GM12878 (cell line): Measurements from ENCODE around the gene SCP2.

Experiments used
- CTCF ChIP-seq, 3 experiments: IDR thresholded peaks in 2 of 3; conservative IDR thresholded peaks in 1 of 3; 2 replicates each; pipeline ENCODE4 v1.5.1; 2011; ENCODE audit warnings: low read depth in 3 of 3, low read length in 3 of 3, mild to moderate bottlenecking in 3 of 3, control low read depth in 2 of 3, moderate library complexity in 2 of 3, inconsistent platforms in 1 of 3, mixed read lengths in 1 of 3; ENCODE audit not compliant: control insufficient read depth in 2 of 3, insufficient read depth in 1 of 3; ENCODE audit errors: extremely low read depth in 1 of 3
- GABPA ChIP-seq: IDR thresholded peaks from 2 replicates; pipeline ENCODE4 v1.6.1; 2014; ENCODE audit warnings: antibody characterized with exemption, low read depth, mild to moderate bottlenecking, inconsistent platforms
- SIN3A ChIP-seq: IDR thresholded peaks from 2 replicates; pipeline ENCODE4 v1.6.1; 2012; ENCODE audit warnings: low read depth, low read length, improper control_type of control experiment
- TAF1 ChIP-seq: IDR thresholded peaks from 2 replicates; pipeline ENCODE4 v1.6.1; 2011; ENCODE audit warnings: mild to moderate bottlenecking, low read depth, low read length, borderline replicate concordance

GRCh38 chr1:53024117-53024516 lies 97.0 kb downstream of the SCP2 start:
- TF ChIP-seq SIN3A, result no peak
- no peak for TF ChIP-seq TAF1
- TF ChIP-seq GABPA, result no peak
- TF ChIP-seq CTCF (IDR thresholded peaks at IDR 0.05 in 2 of 3, conservative IDR thresholded peaks at IDR 0.05 in 1 of 3; ENCODE audit: control insufficient read depth in 2 of 3, extremely low read depth in 1 of 3, insufficient read depth in 1 of 3, low read depth in 3 of 3, low read length in 3 of 3), result no peak
